Measurements from ENCODE around the gene MRPL49.
"Not testable (repeated sequence)": the region's sequence is repeated elsewhere in the genome, so short reads cannot be mapped to it uniquely, and the experiment has no call there.

The MRPL49 gene

GRCh38 chr11:65134952-65135632 lies 13.0 kb downstream of the MRPL49 start:
- WGBS (ENCODE audit: insufficient coverage, insufficient read length) = no CpG with 5 or more reads among the region's 24 CpGs

GRCh38 chr11:65135633-65136145 lies 13.6 kb downstream of the MRPL49 start:
- no peaks in the 10 kb centered on the region for H3K9me3 ChIP-seq (ENCODE audit: control insufficient read depth, insufficient read depth, low read length)
- H3K4me1 ChIP-seq (ENCODE audit: control insufficient read depth, insufficient read depth, low read length) = peaks cover 2% of the 10 kb centered on the region; the same call in 1 of the 2 replicates
- no peaks in the 10 kb centered on the region for H3K27me3 ChIP-seq (ENCODE audit: control insufficient read depth, insufficient read depth, low read length)
- peak overlapping the region; percentile 52; the same call in 1 of the 2 replicates for H3K4me3 ChIP-seq (ENCODE audit: low read length)
- no peak for DNase-seq (ENCODE audit: low read depth, low spot score)
- WGBS (ENCODE audit: insufficient coverage, insufficient read length) = no CpG with 5 or more reads among the region's 11 CpGs
- peaks cover 12% of the 10 kb centered on the region for H3K36me3 ChIP-seq (ENCODE audit: control insufficient read depth, insufficient read depth, low read length)
- H3K27ac ChIP-seq (ENCODE audit: low read length) = no peak overlapping the region

More at GRCh38 chr11:65134952-65135632, 13.0 kb downstream of the MRPL49 start:
- peak; percentile 89 for DNase-seq (ENCODE audit: low read depth, low spot score)
- H3K4me3 ChIP-seq (ENCODE audit: low read length) = peak overlapping the region; percentile 90; the same call in 1 of the 2 replicates
- H3K4me1 ChIP-seq (ENCODE audit: control insufficient read depth, insufficient read depth, low read length) = peaks cover 2% of the 10 kb centered on the region; the same call in 1 of the 2 replicates
- no peaks in the 10 kb centered on the region for H3K27me3 ChIP-seq (ENCODE audit: control insufficient read depth, insufficient read depth, low read length)
- peaks cover 14% of the 10 kb centered on the region for H3K36me3 ChIP-seq (ENCODE audit: control insufficient read depth, insufficient read depth, low read length)
- no peaks in the 10 kb centered on the region for H3K9me3 ChIP-seq (ENCODE audit: control insufficient read depth, insufficient read depth, low read length)
- H3K27ac ChIP-seq (ENCODE audit: low read length) = no peak overlapping the region

- H3K27ac ChIP-seq (ENCODE audit: low read length) = no peak overlapping the region
- no CpG with 5 or more reads among the region's 15 CpGs for WGBS (ENCODE audit: insufficient coverage, insufficient read length)
- peaks cover 4% of the 10 kb centered on the region; the same call in 1 of the 2 replicates for H3K36me3 ChIP-seq (ENCODE audit: control insufficient read depth, insufficient read depth, low read length)
- H3K4me1 ChIP-seq (ENCODE audit: control insufficient read depth, insufficient read depth, low read length) = peaks cover 2% of the 10 kb centered on the region; the same call in 1 of the 2 replicates
- no peak overlapping the region for H3K4me3 ChIP-seq (ENCODE audit: low read length)
- no peak for DNase-seq (ENCODE audit: low read depth, low spot score)
- H3K9me3 ChIP-seq (ENCODE audit: control insufficient read depth, insufficient read depth, low read length) = no peaks in the 10 kb centered on the region
- H3K27me3 ChIP-seq (ENCODE audit: control insufficient read depth, insufficient read depth, low read length) = no peaks in the 10 kb centered on the region
Measured at GRCh38 chr11:65136515-65137096, 14.5 kb downstream of the MRPL49 start.

GRCh38 chr11:65141896-65142494 lies 19.9 kb downstream of the MRPL49 start:
- Histone ChIP-seq H3K4me1 (ENCODE audit: control insufficient read depth, insufficient read depth, low read length) (no peaks in the 10 kb centered on the region), H3K9me3 (ENCODE audit: control insufficient read depth, insufficient read depth, low read length) (no peaks in the 10 kb centered on the region; the same call in 1 of the 2 replicates), H3K36me3 (ENCODE audit: control insufficient read depth, insufficient read depth, low read length) (no peaks in the 10 kb centered on the region), H3K27ac (ENCODE audit: low read length) (no peak overlapping the region), H3K4me3 (ENCODE audit: low read length) (no peak overlapping the region), H3K27me3 (ENCODE audit: control insufficient read depth, insufficient read depth, low read length) (no peaks in the 10 kb centered on the region)
- no peak for DNase-seq (ENCODE audit: low read depth, low spot score)
- no CpG with 5 or more reads among the region's 7 CpGs for WGBS (ENCODE audit: insufficient coverage, insufficient read length)

- no peak overlapping the region for H3K4me3 ChIP-seq (ENCODE audit: low read length)
- H3K27me3 ChIP-seq (ENCODE audit: control insufficient read depth, insufficient read depth, low read length) = no peaks in the 10 kb centered on the region
- peaks cover 2% of the 10 kb centered on the region; the same call in 1 of the 2 replicates for H3K4me1 ChIP-seq (ENCODE audit: control insufficient read depth, insufficient read depth, low read length)
- no peak overlapping the region for H3K27ac ChIP-seq (ENCODE audit: low read length)
- no peak for DNase-seq (ENCODE audit: low read depth, low spot score)
- no peaks in the 10 kb centered on the region for H3K36me3 ChIP-seq (ENCODE audit: control insufficient read depth, insufficient read depth, low read length)
- no CpG with 5 or more reads among the region's 2 CpGs for whole genome bisulfite sequencing (ENCODE audit: insufficient coverage, insufficient read length)
- H3K9me3 ChIP-seq (ENCODE audit: control insufficient read depth, insufficient read depth, low read length) = no peaks in the 10 kb centered on the region; the same call in 1 of the 2 replicates
Measured at GRCh38 chr11:65147352-65148075, 25.4 kb downstream of the MRPL49 start.

- Histone ChIP-seq H3K27me3 (ENCODE audit: control insufficient read depth, insufficient read depth, low read length) (no peaks in the 10 kb centered on the region), H3K4me3 (ENCODE audit: low read length) (no peak overlapping the region), H3K36me3 (ENCODE audit: control insufficient read depth, insufficient read depth, low read length) (no peaks in the 10 kb centered on the region), H3K27ac (ENCODE audit: low read length) (no peak overlapping the region), H3K4me1 (ENCODE audit: control insufficient read depth, insufficient read depth, low read length) (peaks cover 2% of the 10 kb centered on the region; the same call in 1 of the 2 replicates), H3K9me3 (ENCODE audit: control insufficient read depth, insufficient read depth, low read length) (no peaks in the 10 kb centered on the region; the same call in 1 of the 2 replicates)
- no CpG with 5 or more reads among the region's 5 CpGs for WGBS (ENCODE audit: insufficient coverage, insufficient read length)
- no peak for DNase-seq (ENCODE audit: low read depth, low spot score)
Measured at GRCh38 chr11:65148657-65149056, 26.5 kb downstream of the MRPL49 start.

GRCh38 chr11:65150131-65150508 lies 28.0 kb downstream of the MRPL49 start:
- WGBS (ENCODE audit: insufficient coverage, insufficient read length) = no CpG with 5 or more reads among the region's 10 CpGs
- H3K36me3 ChIP-seq (ENCODE audit: control insufficient read depth, insufficient read depth, low read length); H3K4me3 ChIP-seq (ENCODE audit: low read length); H3K4me1 ChIP-seq (ENCODE audit: control insufficient read depth, insufficient read depth, low read length); H3K27me3 ChIP-seq (ENCODE audit: control insufficient read depth, insufficient read depth, low read length); H3K27ac ChIP-seq (ENCODE audit: low read length); H3K9me3 ChIP-seq (ENCODE audit: control insufficient read depth, insufficient read depth, low read length); DNase-seq (ENCODE audit: low read depth, low spot score): not testable (repeated sequence)

- Histone ChIP-seq H3K4me1 (ENCODE audit: control insufficient read depth, insufficient read depth, low read length) (peaks cover 2% of the 10 kb centered on the region; the same call in 1 of the 2 replicates), H3K9me3 (ENCODE audit: control insufficient read depth, insufficient read depth, low read length) (no peaks in the 10 kb centered on the region; the same call in 1 of the 2 replicates), H3K27ac (ENCODE audit: low read length) (no peak overlapping the region), H3K27me3 (ENCODE audit: control insufficient read depth, insufficient read depth, low read length) (no peaks in the 10 kb centered on the region), H3K4me3 (ENCODE audit: low read length) (peak overlapping the region; percentile 16; the same call in 1 of the 2 replicates), H3K36me3 (ENCODE audit: control insufficient read depth, insufficient read depth, low read length) (no peaks in the 10 kb centered on the region)
- no CpG with 5 or more reads among the region's 12 CpGs for WGBS (ENCODE audit: insufficient coverage, insufficient read length)
- no peak for DNase-seq (ENCODE audit: low read depth, low spot score)
Measured at GRCh38 chr11:65150509-65151299, 28.6 kb downstream of the MRPL49 start.

- WGBS (ENCODE audit: insufficient coverage, insufficient read length) = no CpG with 5 or more reads among the region's 3 CpGs
- Histone ChIP-seq H3K36me3 (ENCODE audit: control insufficient read depth, insufficient read depth, low read length) (no peaks in the 10 kb centered on the region), H3K4me3 (ENCODE audit: low read length) (no peak overlapping the region), H3K27me3 (ENCODE audit: control insufficient read depth, insufficient read depth, low read length) (no peaks in the 10 kb centered on the region), H3K9me3 (ENCODE audit: control insufficient read depth, insufficient read depth, low read length) (no peaks in the 10 kb centered on the region; the same call in 1 of the 2 replicates), H3K27ac (ENCODE audit: low read length) (no peak overlapping the region), H3K4me1 (ENCODE audit: control insufficient read depth, insufficient read depth, low read length) (peaks cover 2% of the 10 kb centered on the region; the same call in 1 of the 2 replicates)
- no peak for DNase-seq (ENCODE audit: low read depth, low spot score)
Measured at GRCh38 chr11:65151331-65151899, 29.3 kb downstream of the MRPL49 start.

Measured in iPS DF 6.9 (cell line).